GM18498 (cell line): ENCODE results near the gene MTF2.
A peak's percentile ranks its signal among the peaks of the same experiment; 100 is the strongest.

Experiments
- ATAC-seq: cut with Tn5 transposase; IDR thresholded peaks from one replicate; pipeline ENCODE4 v1.9.1; 2021; ENCODE audit warnings: mild to moderate bottlenecking, moderate library complexity; ENCODE audit not compliant: unreplicated experiment

Gene MTF2

DNA sequence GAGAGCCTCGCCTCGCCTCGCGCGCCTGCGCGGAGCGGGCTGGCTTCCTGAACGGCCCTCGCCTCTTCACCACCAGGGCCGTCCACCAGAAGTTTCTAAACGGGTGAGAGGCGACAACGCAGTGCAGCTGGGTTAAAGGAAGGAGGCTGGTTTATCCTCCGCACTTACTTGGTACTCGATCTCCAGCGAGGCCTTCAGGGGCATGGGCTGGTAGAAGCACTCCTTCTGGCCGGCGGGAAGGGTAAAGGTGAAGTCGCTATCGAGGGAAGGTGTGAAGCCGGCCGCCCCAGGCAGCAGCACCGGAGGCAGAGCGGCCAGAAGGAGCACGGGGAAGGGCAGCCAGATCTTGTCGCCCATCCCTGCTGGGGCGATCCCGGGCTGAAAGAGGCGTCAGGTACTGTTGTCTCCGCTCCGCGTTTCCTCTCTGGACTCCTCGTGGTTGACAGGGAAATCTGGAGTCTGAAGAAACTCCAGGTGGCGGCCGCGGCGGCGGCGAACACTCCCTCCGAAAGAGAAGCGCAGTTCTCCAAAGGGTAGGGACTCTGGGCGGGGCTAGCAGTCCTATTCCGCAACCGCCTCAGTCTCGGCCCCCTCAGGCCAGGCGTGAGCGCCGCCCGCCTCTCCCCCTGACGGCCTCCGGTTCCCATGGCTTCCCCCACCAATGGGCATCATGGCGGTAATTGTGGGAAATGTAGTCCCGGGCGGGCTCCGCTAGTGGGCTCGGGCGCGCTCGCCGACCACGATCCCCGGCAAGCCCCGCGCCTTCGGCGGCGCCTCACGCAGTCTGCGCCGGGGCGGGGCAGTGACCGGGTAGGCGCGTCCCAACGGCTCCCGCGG is 101.0 kb downstream of the MTF2 start, which contains the start of gene TMED5:
TSS of gene TMED5 (minus strand) at position 528 of the 837 bp plus-strand sequence. CDS start at position 357, 171 bp downstream.
- ATAC-seq: peak; percentile 85

DNA sequence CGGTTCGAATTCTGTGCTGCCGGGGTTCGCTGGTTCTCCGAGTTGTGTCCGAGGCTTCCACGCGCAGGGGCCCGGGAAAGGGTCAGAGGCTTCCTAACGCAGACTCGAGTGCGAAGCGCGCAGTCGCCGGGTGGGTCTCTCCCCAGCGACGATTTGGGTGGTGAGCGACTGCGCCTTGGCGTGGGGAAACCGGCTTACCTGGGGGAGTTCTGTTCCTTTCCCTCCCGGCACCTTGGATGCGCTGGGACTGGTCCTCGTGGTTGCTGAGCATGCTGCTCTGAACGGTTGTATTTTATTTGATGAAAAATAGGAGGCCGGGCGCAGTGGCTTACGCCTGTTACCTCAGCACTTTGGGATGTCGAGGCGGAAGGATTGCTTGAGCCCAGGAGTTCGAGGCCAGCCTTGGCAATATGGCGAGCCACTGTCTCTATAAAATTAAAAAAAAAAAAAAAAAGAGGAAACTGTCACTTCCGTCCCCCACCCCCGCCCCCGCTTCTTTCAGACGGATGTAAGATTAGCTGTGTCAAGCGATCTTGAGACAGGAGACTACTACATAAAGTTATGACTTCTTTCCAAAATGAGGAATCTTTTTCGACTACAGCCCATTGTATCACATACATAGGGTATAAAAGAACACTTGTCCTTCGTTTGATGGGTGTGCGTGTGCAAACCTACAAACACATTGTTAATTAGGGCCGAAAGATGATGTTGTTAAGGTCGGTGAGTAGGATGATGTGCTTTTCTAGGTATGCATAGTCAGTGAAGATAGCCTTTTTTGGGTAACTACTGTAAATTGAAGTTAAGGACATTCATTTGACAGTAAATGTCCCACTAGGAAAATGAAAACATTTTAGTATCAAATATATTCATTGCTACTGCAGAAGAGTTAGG is 101.9 kb downstream of the MTF2 start, which contains the start of gene CCDC18:
TSS of gene CCDC18 (plus strand) at position 2 of the 891 bp plus-strand sequence. CDS start 2,638 bp downstream, outside the sequence.
- peak; percentile 7 for ATAC-seq

DNA sequence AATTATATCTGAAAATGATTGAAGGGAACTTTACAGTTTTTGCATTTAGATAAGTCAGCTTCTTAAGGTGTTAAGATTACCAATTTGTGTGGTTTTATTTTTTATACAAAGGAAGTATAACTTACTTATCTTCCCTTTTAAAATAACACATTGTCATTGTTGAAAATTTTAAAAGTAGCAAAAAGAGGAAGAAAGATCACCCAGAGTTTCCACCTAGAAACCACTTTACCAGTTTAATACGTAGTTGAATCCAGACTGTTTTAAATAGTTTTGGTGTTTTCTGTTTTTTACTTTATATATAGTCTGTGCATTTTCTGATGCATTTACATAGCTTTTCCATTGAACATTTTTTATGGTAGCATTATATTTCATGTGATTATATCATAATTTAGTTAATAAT is 107.6 kb downstream of the MTF2 start:
- peak; percentile 46 for ATAC-seq
